ENCODE results near the gene ELOVL5. TPM values are rescaled to one million over a fixed set of nuclear protein-coding genes. Genes with fewer than 3 reads are reported as not detected.

The ELOVL5 gene
- total and polyA plus RNA-seq, 4 donors = 22.1 to 77.8 (median 57.8) TPM

- Histone ChIP-seq H3K36me3 (ENCODE audit: control insufficient read depth in 4 of 4, insufficient read depth in 3 of 4, low read depth in 1 of 4, low read length in 3 of 4) (peaks cover 0 to 2% (median 0%) of the 10 kb centered on the region in 4 donors), H3K9ac (ENCODE audit: low read depth in 1 of 2, low read length in 2 of 2) (no peak overlapping the region), H3K27me3 (ENCODE audit: control insufficient read depth in 4 of 4, insufficient read depth in 4 of 4, low read length in 3 of 4) (no peaks in the 10 kb centered on the region), H3K4me1 (ENCODE audit: control insufficient read depth in 4 of 4, insufficient read depth in 4 of 4, low read length in 3 of 4) (peaks cover 3 to 42% (median 31%) of the 10 kb centered on the region in 4 donors), H3K27ac (ENCODE audit: low read depth in 1 of 2, low read length in 2 of 2) (no peak overlapping the region), H3K4me3 (ENCODE audit: low read depth in 1 of 3, low read length in 3 of 3) (no peak overlapping the region), H3K9me3 (ENCODE audit: control insufficient read depth in 4 of 4, low read length in 3 of 4) (no peaks in the 10 kb centered on the region)
- no peak for TF ChIP-seq NR2F2 (IDR thresholded peaks at IDR 0.05)
- TF ChIP-seq JUND (IDR thresholded peaks at IDR 0.05) = no peak
- TF ChIP-seq REST (IDR thresholded peaks at IDR 0.05) = no peak
- no peak for TF ChIP-seq FOXA2 (IDR thresholded peaks at IDR 0.05)
- TF ChIP-seq TAF1 (conservative IDR thresholded peaks at IDR 0.05) = no peak
- TF ChIP-seq MAX (IDR thresholded peaks at IDR 0.05) = no peak
- TF ChIP-seq HNF4G (IDR thresholded peaks at IDR 0.05) = no peak
- TF ChIP-seq CTCF (IDR thresholded peaks at IDR 0.05; ENCODE audit: low read depth, low read length, missing input control) = no peak
- no peak for TF ChIP-seq RAD21 (IDR thresholded peaks at IDR 0.05)
- no peak for TF ChIP-seq ZBTB33 (IDR thresholded peaks at IDR 0.05)
- TF ChIP-seq GABPA (IDR thresholded peaks at IDR 0.05 in 1 of 2, conservative IDR thresholded peaks at IDR 0.05 in 1 of 2) = no peak
- no peak for TF ChIP-seq EGR1 (IDR thresholded peaks at IDR 0.05; ENCODE audit: low read depth in 2 of 2)
- TF ChIP-seq FOXA1 (IDR thresholded peaks at IDR 0.05) = no peak
- TF ChIP-seq ATF3 (IDR thresholded peaks at IDR 0.05) = no peak
- TF ChIP-seq YY1 (IDR thresholded peaks at IDR 0.05) = no peak
- no peak for TF ChIP-seq SP1 (IDR thresholded peaks at IDR 0.05)
- no peak for TF ChIP-seq RXRA (IDR thresholded peaks at IDR 0.05)
- DNase-seq (ENCODE audit: low spot score) = no peak
- 93% methylated on average over 2 of the region's 2 CpGs for WGBS
Observed at GRCh38 chr6:53340536-53340935, 8.2 kb downstream of the ELOVL5 start.

GRCh38 chr6:53339424-53339823 lies 9.3 kb downstream of the ELOVL5 start:
- 100% methylated on average over 2 of the region's 2 CpGs for WGBS
- Histone ChIP-seq H3K9ac (ENCODE audit: low read depth in 1 of 2, low read length in 2 of 2) (no peak overlapping the region), H3K27me3 (ENCODE audit: control insufficient read depth in 4 of 4, insufficient read depth in 4 of 4, low read length in 3 of 4) (no peaks in the 10 kb centered on the region), H3K27ac (ENCODE audit: low read depth in 1 of 2, low read length in 2 of 2) (no peak overlapping the region), H3K9me3 (ENCODE audit: control insufficient read depth in 4 of 4, low read length in 3 of 4) (no peaks in the 10 kb centered on the region), H3K4me1 (ENCODE audit: control insufficient read depth in 4 of 4, insufficient read depth in 4 of 4, low read length in 3 of 4) (peaks cover 0 to 43% (median 28%) of the 10 kb centered on the region in 4 donors), H3K4me3 (ENCODE audit: low read depth in 1 of 3, low read length in 3 of 3) (no peak overlapping the region), H3K36me3 (ENCODE audit: control insufficient read depth in 4 of 4, insufficient read depth in 3 of 4, low read depth in 1 of 4, low read length in 3 of 4) (peaks cover 0 to 2% (median 0%) of the 10 kb centered on the region in 4 donors)
- no peak for DNase-seq (ENCODE audit: low spot score)
- TF ChIP-seq ZBTB33 (IDR thresholded peaks at IDR 0.05) (no peak), NR2F2 (IDR thresholded peaks at IDR 0.05) (no peak), EGR1 (IDR thresholded peaks at IDR 0.05; ENCODE audit: low read depth in 2 of 2) (no peak), REST (IDR thresholded peaks at IDR 0.05) (no peak), JUND (IDR thresholded peaks at IDR 0.05) (no peak), SP1 (IDR thresholded peaks at IDR 0.05) (no peak), ATF3 (IDR thresholded peaks at IDR 0.05) (no peak)
